ENCODE measurements around the gene MYL11.

Gene MYL11

DNA sequence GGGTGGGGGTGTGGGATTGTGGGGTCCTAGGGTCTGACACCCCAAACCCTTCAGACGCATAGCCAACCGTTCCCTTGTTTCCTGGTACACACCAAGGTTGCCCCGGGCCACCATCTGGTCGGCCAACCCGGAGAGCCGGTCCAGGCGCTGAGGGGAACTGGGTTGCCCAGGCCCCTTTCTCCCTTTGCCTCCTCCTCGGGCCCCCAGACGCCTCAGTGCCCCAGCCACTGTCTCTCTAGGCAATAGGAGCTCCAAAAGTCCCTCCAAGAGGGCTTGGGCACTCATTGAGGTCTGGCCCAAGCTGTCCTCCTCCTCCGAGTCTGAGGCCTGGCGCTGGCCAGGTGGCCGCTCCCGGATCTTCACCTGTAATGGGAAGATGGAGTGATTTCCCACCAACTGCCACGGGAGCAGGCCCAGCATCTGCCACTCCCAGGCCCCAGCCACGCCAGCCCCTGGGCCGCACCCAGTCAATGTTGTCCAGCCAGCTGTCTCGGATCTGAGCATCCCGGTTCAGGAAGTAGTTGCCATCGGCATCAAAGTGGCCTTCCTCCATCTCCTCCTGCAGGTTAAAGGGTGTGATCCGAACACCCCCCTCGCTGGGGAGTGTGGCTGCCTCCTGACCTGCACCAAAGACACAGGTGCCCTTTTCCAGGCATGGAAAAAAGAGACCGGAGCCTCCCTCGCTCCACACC is 21.0 kb upstream of the MYL11 start:
- H3K36me3 ChIP-seq (ENCODE audit: control insufficient read depth, insufficient read depth, low read length), result peaks cover 20% of the 10 kb centered on the region
- H3K27me3 ChIP-seq (replicated peaks; ENCODE audit: control insufficient read depth, insufficient read depth, low read length), result no peaks in the 10 kb centered on the region
- TF ChIP-seq, protein P1, sequence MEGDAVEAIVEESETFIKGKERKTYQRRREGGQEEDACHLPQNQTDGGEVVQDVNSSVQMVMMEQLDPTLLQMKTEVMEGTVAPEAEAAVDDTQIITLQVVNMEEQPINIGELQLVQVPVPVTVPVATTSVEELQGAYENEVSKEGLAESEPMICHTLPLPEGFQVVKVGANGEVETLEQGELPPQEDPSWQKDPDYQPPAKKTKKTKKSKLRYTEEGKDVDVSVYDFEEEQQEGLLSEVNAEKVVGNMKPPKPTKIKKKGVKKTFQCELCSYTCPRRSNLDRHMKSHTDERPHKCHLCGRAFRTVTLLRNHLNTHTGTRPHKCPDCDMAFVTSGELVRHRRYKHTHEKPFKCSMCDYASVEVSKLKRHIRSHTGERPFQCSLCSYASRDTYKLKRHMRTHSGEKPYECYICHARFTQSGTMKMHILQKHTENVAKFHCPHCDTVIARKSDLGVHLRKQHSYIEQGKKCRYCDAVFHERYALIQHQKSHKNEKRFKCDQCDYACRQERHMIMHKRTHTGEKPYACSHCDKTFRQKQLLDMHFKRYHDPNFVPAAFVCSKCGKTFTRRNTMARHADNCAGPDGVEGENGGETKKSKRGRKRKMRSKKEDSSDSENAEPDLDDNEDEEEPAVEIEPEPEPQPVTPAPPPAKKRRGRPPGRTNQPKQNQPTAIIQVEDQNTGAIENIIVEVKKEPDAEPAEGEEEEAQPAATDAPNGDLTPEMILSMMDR (IDR thresholded peaks at IDR 0.05; ENCODE audit: insufficient read depth, low read length, poor library complexity, severe bottlenecking), result no peak
- H3K4me3 ChIP-seq (replicated peaks; ENCODE audit: low read depth, low read length), result no peak overlapping the region; the same call in 1 of the 2 replicates
- DNase-seq (ENCODE audit: extremely low read depth, insufficient read length), result no peak

DNA sequence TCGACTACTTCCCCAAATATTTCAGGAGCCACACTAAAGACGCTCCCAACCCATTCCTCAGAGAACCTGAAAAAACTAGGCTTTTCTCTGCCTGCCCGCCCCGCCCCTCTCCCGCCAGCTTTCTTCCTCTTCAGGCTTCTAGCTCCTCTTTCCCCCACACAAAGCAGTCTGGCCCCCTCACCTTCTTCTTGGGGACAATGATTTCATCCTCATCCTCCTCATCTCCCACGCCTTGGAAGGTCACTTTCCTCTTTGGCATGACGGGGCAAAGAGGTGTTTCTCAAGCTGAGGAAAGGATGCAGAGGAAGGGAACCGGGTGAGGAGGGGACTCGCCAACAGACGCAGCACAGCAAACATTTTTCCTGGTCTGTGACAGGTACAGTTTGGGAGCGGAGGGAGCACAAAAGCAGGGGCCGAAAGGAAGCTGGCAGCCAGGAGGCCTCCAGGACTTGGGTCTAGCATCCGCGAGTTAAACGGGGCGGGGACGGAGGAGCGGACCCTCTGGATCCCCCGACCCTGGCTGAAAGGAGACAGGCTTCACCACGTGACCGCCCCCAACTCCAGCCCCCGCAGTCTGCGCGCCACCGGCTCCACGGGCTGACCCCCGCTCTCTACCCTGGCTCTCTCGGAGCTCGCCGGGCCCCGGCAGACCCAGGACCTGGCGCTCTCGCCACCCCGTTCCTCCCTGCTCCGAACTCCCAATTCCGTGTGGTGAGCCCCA is 20.0 kb upstream of the MYL11 start:
- Histone ChIP-seq H3K36me3 (ENCODE audit: control insufficient read depth, insufficient read depth, low read length) (peaks cover 24% of the 10 kb centered on the region), H3K27me3 (replicated peaks; ENCODE audit: control insufficient read depth, insufficient read depth, low read length) (no peaks in the 10 kb centered on the region), H3K4me3 (replicated peaks; ENCODE audit: low read depth, low read length) (peak overlapping the region; percentile 78)
- no peak for DNase-seq (ENCODE audit: extremely low read depth, insufficient read length)
- TF ChIP-seq, protein P1 (IDR thresholded peaks at IDR 0.05; ENCODE audit: insufficient read depth, low read length, poor library complexity, severe bottlenecking), result no peak

DNA sequence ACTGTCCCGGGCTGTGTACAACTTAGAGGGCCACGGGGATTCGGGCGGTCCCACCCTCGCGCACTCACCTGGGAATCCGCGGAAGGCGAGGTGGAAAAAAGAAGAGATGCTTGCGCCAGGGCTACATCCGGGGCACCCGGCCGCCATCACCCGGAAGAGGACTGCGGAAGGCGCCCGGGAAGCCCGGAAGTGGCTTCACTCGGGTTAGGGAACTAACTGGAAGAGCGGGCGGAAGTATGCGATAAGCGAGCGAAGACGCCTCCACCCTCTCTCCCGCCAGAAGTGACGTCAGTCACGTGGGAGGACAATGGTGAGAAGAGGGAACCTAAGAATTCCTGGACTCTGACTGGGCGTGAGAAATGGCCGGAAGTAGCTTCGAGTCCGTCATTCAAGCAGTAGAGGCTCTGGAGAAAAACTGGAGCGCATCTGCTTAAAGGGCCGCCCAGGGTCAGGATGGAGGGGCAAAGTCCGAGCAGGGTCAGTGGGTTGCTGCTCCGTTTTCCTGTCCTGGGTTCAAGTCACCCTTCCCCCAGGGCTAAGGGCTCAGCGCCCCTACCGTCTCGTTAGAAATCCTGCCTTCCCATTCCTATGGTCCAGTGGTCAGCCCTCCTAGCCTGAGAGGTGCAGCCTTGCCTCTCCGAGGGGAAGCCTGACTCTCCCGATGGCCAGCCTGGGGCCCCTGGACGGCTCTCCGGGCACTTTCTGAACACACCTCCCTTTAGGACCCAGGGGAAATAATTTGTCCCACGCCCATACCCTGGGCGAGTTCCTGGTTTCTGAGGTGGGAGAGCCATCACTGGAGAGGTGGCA is 19.3 kb upstream of the MYL11 start, which contains the start of gene CD2BP2:
Gene CD2BP2, minus strand, starts transcription at position 165 of the 810 bp plus-strand sequence. CDS start 627 bp downstream, outside the sequence.
- peaks cover 25% of the 10 kb centered on the region for H3K36me3 ChIP-seq (ENCODE audit: control insufficient read depth, insufficient read depth, low read length)
- DNase-seq (ENCODE audit: extremely low read depth, insufficient read length), result peak; percentile 88
- TF ChIP-seq, protein P1 (IDR thresholded peaks at IDR 0.05; ENCODE audit: insufficient read depth, low read length, poor library complexity, severe bottlenecking), result no peak
- peak within 1 kb of the TSS; percentile 78 for H3K4me3 ChIP-seq (replicated peaks; ENCODE audit: low read depth, low read length)
- H3K27me3 ChIP-seq (replicated peaks; ENCODE audit: control insufficient read depth, insufficient read depth, low read length), result no peaks in the 10 kb centered on the region

DNA sequence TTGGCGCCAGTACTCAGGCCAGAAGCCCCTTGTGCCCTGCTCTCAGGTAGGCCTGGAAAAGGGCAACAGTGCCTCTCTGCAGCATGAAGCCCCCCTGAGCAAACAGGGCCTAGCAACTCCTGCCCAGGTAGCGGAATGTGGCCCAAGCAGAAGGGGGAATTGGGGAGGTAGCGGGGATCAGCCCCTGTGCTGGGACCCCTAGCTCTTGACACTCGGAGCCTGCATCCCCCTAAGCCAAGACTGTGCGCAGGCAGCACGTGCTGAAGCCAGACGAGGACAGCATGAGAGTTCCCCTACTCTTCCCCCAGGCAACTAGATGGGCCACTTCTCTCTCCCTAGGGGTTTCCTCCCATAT is 18.7 kb upstream of the MYL11 start:
- Histone ChIP-seq H3K4me3 (replicated peaks; ENCODE audit: low read depth, low read length) (peak overlapping the region; percentile 78), H3K27me3 (replicated peaks; ENCODE audit: control insufficient read depth, insufficient read depth, low read length) (no peaks in the 10 kb centered on the region), H3K36me3 (ENCODE audit: control insufficient read depth, insufficient read depth, low read length) (peaks cover 25% of the 10 kb centered on the region)
- DNase-seq (ENCODE audit: extremely low read depth, insufficient read length), result no peak
- TF ChIP-seq, protein P1 (IDR thresholded peaks at IDR 0.05; ENCODE audit: insufficient read depth, low read length, poor library complexity, severe bottlenecking), result no peak

DNA sequence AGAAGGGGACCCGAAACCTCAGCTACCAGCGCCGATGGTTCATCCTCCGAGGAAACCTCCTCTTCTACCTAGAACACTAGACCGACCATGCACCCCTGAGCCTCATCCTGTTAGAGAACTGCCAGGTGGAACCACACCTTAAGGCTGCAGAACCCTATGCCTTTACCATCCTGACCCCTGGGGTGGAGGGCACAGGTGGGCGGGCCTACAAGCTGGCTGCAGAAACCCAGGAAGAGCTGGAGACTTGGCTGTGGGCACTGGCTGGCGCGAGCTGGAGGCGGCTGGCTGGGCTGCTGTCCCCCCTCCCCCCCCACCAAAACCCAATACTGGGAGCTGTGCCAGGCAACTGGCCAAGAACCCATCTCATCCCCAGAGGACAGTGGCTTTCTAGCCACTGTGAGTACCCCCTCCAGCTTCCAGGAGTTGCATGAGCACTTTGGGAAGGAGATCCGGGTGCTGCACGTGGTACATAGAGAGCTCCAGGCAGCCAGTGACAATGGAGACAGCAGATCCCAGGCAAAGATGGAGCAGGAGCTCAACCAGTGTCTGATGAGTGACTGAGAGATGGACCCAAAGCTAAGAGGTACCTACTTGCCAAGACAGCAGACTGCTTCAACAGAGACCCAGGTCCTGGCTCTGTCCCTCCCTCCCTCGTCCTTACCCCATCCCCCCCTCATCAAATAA is 18.1 kb upstream of the MYL11 start:
- TF ChIP-seq, protein P1 (IDR thresholded peaks at IDR 0.05; ENCODE audit: insufficient read depth, low read length, poor library complexity, severe bottlenecking), result no peak
- H3K36me3 ChIP-seq (ENCODE audit: control insufficient read depth, insufficient read depth, low read length), result peaks cover 25% of the 10 kb centered on the region
- no peaks in the 10 kb centered on the region for H3K27me3 ChIP-seq (replicated peaks; ENCODE audit: control insufficient read depth, insufficient read depth, low read length)
- DNase-seq (ENCODE audit: extremely low read depth, insufficient read length), result no peak
- H3K4me3 ChIP-seq (replicated peaks; ENCODE audit: low read depth, low read length), result no peak overlapping the region
